ENCODE measurements around the gene MYO18A.

Gene MYO18A

GRCh38 chr17:29143894-29144293 lies 36.3 kb downstream of the MYO18A start:
- Histone ChIP-seq H3K4me3 (ENCODE audit: low read depth in 1 of 2, low read length in 2 of 2) (no peak overlapping the region), H3K27me3 (ENCODE audit: insufficient read depth, low read length, poor library complexity) (no peaks in the 10 kb centered on the region), H3K9ac (ENCODE audit: low read depth, low read length) (no peak overlapping the region), H3K9me3 (ENCODE audit: insufficient read depth, low read length, severe bottlenecking) (no peaks in the 10 kb centered on the region), H4K20me1 (ENCODE audit: insufficient read depth, low read length) (no peaks in the 10 kb centered on the region), H3K4me2 (ENCODE audit: insufficient read depth, low read length) (no peak overlapping the region), H3K36me3 (ENCODE audit: insufficient read depth, low read length) (no peaks in the 10 kb centered on the region; the same call in 1 of the 2 replicates), H3K79me2 (ENCODE audit: insufficient read depth, low read length) (peaks cover 30% of the 10 kb centered on the region), H3K4me1 (ENCODE audit: insufficient read depth, low read length) (peaks cover 47% of the 10 kb centered on the region), H2AFZ (ENCODE audit: low read depth, low read length) (no peak overlapping the region), H3K27ac (ENCODE audit: low read length) (peak overlapping the region; percentile 3; the same call in 1 of the 2 replicates)
- peak; percentile 49 for TF ChIP-seq CTCF (IDR thresholded peaks at IDR 0.05; ENCODE audit: borderline replicate concordance, extremely low read depth, low read length, poor library complexity, severe bottlenecking)
- no peak for TF ChIP-seq EZH2 (IDR thresholded peaks at IDR 0.05; ENCODE audit: borderline replicate concordance, low read depth, low read length, severe bottlenecking)
- ATAC-seq (ENCODE audit: insufficient read depth, low read depth) (no peak), DNase-seq (no peak)

- Histone ChIP-seq H3K9ac (ENCODE audit: low read depth, low read length) (peak overlapping the region; percentile 88), H2AFZ (ENCODE audit: low read depth, low read length) (peak overlapping the region; percentile 80), H3K4me3 (ENCODE audit: low read depth in 1 of 2, low read length in 2 of 2) (peak overlapping the region in 1 of 2 experiments; percentile 76; a peak in 2 of 4 replicates), H4K20me1 (ENCODE audit: insufficient read depth, low read length) (no peaks in the 10 kb centered on the region), H3K9me3 (ENCODE audit: insufficient read depth, low read length, severe bottlenecking) (no peaks in the 10 kb centered on the region), H3K79me2 (ENCODE audit: insufficient read depth, low read length) (peaks cover 54% of the 10 kb centered on the region), H3K4me2 (ENCODE audit: insufficient read depth, low read length) (peak overlapping the region; percentile 83), H3K27me3 (ENCODE audit: insufficient read depth, low read length, poor library complexity) (no peaks in the 10 kb centered on the region), H3K4me1 (ENCODE audit: insufficient read depth, low read length) (peaks cover 64% of the 10 kb centered on the region), H3K36me3 (ENCODE audit: insufficient read depth, low read length) (peaks cover 13% of the 10 kb centered on the region), H3K27ac (ENCODE audit: low read length) (peak overlapping the region; percentile 99)
- TF ChIP-seq CTCF (IDR thresholded peaks at IDR 0.05; ENCODE audit: borderline replicate concordance, extremely low read depth, low read length, poor library complexity, severe bottlenecking) (no peak), EZH2 (IDR thresholded peaks at IDR 0.05; ENCODE audit: borderline replicate concordance, low read depth, low read length, severe bottlenecking) (no peak)
- no peak for ATAC-seq (ENCODE audit: insufficient read depth, low read depth)
- DNase-seq: no peak
Observed at GRCh38 chr17:29141514-29141876, 38.7 kb downstream of the MYO18A start.

- Histone ChIP-seq H3K4me3 (ENCODE audit: low read depth in 1 of 2, low read length in 2 of 2) (peak overlapping the region; percentile 50 to 76; a peak in 3 of 4 replicates), H4K20me1 (ENCODE audit: insufficient read depth, low read length) (no peaks in the 10 kb centered on the region), H3K4me1 (ENCODE audit: insufficient read depth, low read length) (peaks cover 68% of the 10 kb centered on the region), H3K4me2 (ENCODE audit: insufficient read depth, low read length) (peak overlapping the region; percentile 83), H3K9ac (ENCODE audit: low read depth, low read length) (peak overlapping the region; percentile 88), H3K27me3 (ENCODE audit: insufficient read depth, low read length, poor library complexity) (no peaks in the 10 kb centered on the region), H2AFZ (ENCODE audit: low read depth, low read length) (peak overlapping the region; percentile 80), H3K36me3 (ENCODE audit: insufficient read depth, low read length) (peaks cover 18% of the 10 kb centered on the region), H3K9me3 (ENCODE audit: insufficient read depth, low read length, severe bottlenecking) (no peaks in the 10 kb centered on the region), H3K79me2 (ENCODE audit: insufficient read depth, low read length) (peaks cover 58% of the 10 kb centered on the region), H3K27ac (ENCODE audit: low read length) (peak overlapping the region; percentile 99)
- ATAC-seq (ENCODE audit: insufficient read depth, low read depth) (peak; percentile 58), DNase-seq (peak; percentile 82)
- TF ChIP-seq EZH2 (IDR thresholded peaks at IDR 0.05; ENCODE audit: borderline replicate concordance, low read depth, low read length, severe bottlenecking) (no peak), CTCF (IDR thresholded peaks at IDR 0.05; ENCODE audit: borderline replicate concordance, extremely low read depth, low read length, poor library complexity, severe bottlenecking) (no peak)
Observed at GRCh38 chr17:29140631-29141513, 39.3 kb downstream of the MYO18A start.

Data from DND-41 (cell line).